ENCODE measurements around the gene PFKL.

PFKL gene

GRCh38 chr21:44286716-44287632 is 12.9 kb upstream of the PFKL start:
- no peaks in the 10 kb centered on the region for H3K27me3 ChIP-seq
- H3K27ac ChIP-seq, result peak overlapping the region; percentile 51; the same call in 1 of the 2 replicates
- peak overlapping the region; percentile 43 for H3K4me2 ChIP-seq
- no peaks in the 10 kb centered on the region for H4K20me1 ChIP-seq
- H3K9me3 ChIP-seq, result no peaks in the 10 kb centered on the region
- H3K9ac ChIP-seq, result no peak overlapping the region
- H3K36me3 ChIP-seq, result no peaks in the 10 kb centered on the region
- no peak overlapping the region for H3K4me3 ChIP-seq
- peaks cover 58% of the 10 kb centered on the region for H3K4me1 ChIP-seq
- no peak for TF ChIP-seq Cebpa-rat (IDR thresholded peaks at IDR 0.05)

DNA sequence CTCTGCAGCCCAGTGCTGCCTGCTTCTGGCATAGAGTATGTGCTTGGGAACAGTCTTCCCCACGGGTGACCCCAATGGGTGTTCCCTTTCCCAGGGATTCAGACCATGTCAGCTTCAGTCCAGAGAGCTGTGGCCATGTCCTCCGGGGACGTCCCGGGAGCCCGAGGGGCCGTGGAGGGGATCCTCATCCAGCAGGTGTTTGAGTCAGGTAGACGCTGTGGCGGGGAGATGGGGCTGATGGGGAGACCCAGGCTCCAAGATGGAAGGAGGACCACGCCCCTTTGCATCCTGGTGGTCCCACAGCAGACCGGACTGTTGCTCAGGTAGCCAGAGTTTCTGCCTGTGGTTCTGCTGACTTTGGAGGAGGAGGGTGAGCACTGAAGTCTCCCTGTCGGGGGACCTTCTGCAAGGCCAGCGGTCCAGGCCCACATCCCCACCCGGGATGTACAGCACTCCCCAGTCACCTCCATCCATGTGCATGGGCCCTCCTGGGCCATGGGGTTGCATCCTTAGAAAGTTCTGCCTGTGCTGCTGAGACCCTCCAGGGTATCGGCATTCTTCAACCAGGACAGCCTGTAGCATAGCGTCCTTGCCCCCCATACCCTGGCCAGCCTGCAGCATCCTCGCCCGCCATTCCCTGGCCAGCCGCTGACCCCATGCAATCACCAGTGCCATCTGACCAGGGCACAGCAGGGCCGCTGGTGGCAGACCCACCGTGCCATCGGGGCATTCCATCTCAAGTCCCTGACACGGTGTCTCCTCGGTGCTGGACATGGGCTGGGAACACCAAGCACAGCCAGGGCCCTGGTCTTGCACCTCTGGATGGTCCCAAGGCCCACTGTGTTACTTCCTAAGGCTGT is 11.4 kb upstream of the PFKL start:
- Histone ChIP-seq H3K27ac (no peak overlapping the region), H3K4me1 (peaks cover 51% of the 10 kb centered on the region), H3K27me3 (no peaks in the 10 kb centered on the region), H3K36me3 (no peaks in the 10 kb centered on the region), H3K9me3 (no peaks in the 10 kb centered on the region), H3K4me3 (no peak overlapping the region), H4K20me1 (no peaks in the 10 kb centered on the region), H3K4me2 (no peak overlapping the region), H3K9ac (no peak overlapping the region)
- no peak for TF ChIP-seq Cebpa-rat (IDR thresholded peaks at IDR 0.05)

DNA sequence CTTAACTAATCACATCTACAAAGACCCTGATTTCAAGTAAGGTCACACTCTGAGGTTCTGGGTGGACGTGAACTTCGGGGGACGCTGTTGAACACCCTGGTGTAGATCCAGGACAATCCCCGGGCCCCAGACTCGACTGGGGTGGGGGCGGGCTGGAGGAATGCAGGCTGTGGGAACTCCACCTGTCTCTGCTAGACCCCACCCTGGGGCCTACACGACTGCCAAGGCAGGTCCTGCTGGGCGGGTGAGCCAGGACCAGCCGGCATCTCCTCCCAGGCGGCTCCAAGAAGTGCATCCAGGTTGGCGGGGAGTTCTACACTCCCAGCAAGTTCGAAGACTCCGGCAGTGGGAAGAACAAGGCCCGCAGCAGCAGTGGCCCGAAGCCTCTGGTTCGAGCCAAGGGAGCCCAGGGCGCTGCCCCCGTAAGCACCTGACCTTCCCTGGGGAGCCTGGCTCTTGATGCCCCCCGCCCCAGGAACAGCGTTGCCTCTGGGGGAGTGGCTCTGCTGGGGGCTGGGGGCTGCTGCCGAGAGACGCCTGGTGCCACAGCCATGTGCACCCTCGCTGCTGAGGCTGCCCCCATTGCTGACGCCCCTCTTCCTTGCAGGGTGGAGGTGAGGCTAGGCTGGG is 10.4 kb upstream of the PFKL start:
- Histone ChIP-seq H3K9ac (no peak overlapping the region), H3K4me2 (no peak overlapping the region), H3K36me3 (no peaks in the 10 kb centered on the region), H3K27me3 (no peaks in the 10 kb centered on the region), H3K4me1 (peaks cover 47% of the 10 kb centered on the region), H3K27ac (peak overlapping the region; percentile 6; the same call in 1 of the 2 replicates), H4K20me1 (no peaks in the 10 kb centered on the region), H3K4me3 (no peak overlapping the region), H3K9me3 (no peaks in the 10 kb centered on the region)
- no peak for TF ChIP-seq Cebpa-rat (IDR thresholded peaks at IDR 0.05)

DNA sequence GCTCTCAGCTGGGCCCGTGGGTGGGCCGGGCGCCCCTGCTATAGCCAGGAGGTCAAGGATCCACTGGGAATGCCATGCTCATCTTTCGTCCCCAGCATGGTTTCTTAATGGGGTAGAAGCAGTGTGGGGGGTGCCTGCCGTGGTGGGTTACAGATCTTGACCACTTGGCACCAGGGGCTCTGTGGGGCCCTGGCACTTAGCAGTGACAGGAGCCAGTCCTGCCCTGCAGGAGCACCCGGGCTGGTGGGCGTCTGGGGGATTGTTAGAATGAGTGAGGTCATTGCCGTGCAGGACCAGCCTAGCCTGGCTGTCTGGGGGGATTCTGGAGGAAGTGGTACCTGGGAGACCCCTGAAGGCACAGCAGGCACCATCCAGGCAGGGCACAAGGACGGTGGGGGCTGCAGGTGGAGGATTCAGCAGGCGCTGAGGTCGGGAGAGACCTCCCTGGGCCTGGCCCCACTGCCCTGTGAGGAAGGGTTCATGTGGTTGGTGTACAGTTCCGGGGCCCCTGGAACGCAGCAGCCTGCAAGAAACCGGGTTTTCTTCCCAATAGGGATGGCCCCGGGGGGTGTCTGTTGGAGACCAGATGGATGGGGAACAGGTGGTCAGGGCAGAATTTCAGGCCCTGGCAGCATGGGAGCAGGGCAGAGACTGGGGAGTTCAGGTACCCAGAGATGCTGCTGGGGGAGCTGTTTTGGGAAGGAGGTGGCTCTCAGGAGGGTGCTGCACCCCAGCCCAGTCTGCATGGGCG is 9.4 kb upstream of the PFKL start:
- Histone ChIP-seq H3K36me3 (no peaks in the 10 kb centered on the region), H3K4me3 (no peak overlapping the region), H3K27ac (no peak overlapping the region), H3K9ac (no peak overlapping the region), H3K4me2 (no peak overlapping the region), H4K20me1 (no peaks in the 10 kb centered on the region), H3K9me3 (no peaks in the 10 kb centered on the region), H3K4me1 (peaks cover 47% of the 10 kb centered on the region), H3K27me3 (no peaks in the 10 kb centered on the region)
- no peak for TF ChIP-seq Cebpa-rat (IDR thresholded peaks at IDR 0.05)

DNA sequence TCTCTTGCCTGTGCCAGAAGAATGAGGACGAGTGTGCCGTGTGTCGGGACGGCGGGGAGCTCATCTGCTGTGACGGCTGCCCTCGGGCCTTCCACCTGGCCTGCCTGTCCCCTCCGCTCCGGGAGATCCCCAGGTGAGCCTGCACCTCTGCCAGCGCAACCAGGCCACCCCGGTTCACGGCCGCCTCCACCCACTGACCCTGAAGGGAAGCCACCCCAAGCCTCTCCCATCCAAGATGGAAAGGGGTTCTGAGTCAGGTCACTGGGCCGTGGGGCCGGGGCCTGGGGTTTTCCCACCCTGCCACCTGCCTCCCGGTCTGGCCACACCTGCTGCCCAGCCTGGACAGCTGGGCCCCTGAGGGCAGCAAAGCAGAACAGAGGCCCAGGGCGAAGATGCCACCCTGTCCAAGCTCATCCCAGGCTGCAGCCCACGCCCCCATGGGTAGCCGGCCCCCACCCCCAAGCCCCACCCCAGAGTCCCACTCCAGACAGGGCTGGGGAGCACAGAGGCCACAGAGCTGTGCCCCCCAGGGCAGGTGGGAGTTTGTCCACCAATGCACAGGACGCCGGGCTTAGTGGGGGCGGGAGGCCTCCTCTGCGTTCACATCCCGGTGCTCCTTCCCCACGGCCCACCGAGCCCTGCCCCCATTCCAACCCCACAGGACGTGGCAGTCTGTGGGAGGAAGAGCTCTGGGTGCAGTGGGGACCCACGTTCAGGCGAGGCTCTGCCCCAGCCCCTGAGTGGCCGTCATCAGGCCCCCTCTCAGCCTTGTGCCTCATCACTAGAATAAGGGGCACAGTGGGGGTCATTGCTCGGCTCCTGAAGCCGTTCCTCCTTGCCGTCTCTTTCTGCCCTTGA is 8.5 kb upstream of the PFKL start:
- no peak overlapping the region for H3K4me3 ChIP-seq
- H3K9me3 ChIP-seq, result no peaks in the 10 kb centered on the region
- H3K27ac ChIP-seq, result no peak overlapping the region
- H3K36me3 ChIP-seq, result no peaks in the 10 kb centered on the region
- TF ChIP-seq Cebpa-rat (IDR thresholded peaks at IDR 0.05), result no peak
- no peak overlapping the region for H3K4me2 ChIP-seq
- H3K27me3 ChIP-seq, result no peaks in the 10 kb centered on the region
- H3K4me1 ChIP-seq, result peaks cover 52% of the 10 kb centered on the region
- no peaks in the 10 kb centered on the region for H4K20me1 ChIP-seq
- no peak overlapping the region for H3K9ac ChIP-seq

DNA sequence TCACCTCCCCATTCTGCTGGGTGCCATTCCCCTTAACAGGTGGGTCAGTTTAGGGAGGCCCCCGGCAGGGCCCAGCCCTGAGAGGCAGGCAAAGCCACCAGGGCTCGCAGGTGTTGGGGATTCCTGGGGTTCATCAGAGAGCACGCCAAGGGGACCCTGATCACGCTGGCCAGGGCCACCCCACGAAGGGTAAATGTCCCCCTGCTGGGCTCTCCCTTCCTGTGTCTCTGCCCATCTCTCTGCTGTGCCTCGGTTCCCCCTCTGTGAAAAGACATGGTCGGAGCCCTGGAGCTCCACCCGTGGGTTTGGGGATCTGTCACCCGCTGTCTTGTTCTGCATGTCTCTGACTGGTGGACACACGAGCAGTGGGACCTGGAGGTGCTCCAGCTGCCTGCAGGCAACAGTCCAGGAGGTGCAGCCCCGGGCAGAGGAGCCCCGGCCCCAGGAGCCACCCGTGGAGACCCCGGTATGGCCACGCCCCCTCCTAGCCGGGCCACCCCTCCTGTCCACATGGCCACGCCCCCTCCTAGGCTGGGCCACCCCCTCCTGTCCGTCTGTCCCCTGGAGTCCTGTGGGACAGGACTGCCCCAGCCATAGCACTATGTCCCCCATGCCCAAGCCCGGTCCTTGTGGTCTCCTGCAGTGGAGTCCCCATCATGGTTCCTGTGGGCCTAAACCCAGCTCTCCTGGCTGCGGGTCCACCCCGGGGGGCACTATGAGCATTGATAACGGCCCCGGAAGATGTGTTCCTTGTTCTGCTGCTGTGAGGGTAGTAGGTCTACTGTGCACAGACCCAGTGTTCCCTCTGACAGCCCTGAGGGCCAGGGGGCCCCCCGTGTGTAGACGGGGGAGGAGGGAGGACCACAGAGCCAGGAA is 7.7 kb upstream of the PFKL start:
- H4K20me1 ChIP-seq, result no peaks in the 10 kb centered on the region
- H3K4me3 ChIP-seq, result no peak overlapping the region
- no peak overlapping the region for H3K27ac ChIP-seq
- H3K4me1 ChIP-seq, result peaks cover 52% of the 10 kb centered on the region
- no peaks in the 10 kb centered on the region for H3K9me3 ChIP-seq
- no peak overlapping the region for H3K9ac ChIP-seq
- no peaks in the 10 kb centered on the region for H3K36me3 ChIP-seq
- H3K27me3 ChIP-seq, result no peaks in the 10 kb centered on the region
- H3K4me2 ChIP-seq, result no peak overlapping the region
- no peak for TF ChIP-seq Cebpa-rat (IDR thresholded peaks at IDR 0.05)

DNA sequence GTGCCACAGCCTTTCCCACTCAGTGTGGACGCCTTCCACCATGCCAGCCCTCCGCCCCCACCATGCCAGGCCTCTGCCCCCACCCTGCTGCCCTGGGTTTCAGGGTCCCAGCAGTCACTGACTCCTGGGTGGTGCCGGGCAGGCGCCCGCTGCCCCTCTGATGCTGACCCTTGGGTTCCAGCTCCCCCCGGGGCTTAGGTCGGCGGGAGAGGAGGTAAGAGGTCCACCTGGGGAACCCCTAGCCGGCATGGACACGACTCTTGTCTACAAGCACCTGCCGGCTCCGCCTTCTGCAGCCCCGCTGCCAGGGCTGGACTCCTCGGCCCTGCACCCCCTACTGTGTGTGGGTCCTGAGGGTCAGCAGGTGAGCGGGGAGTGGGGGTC is 7.0 kb upstream of the PFKL start:
- Histone ChIP-seq H3K4me1 (peaks cover 52% of the 10 kb centered on the region), H3K9ac (no peak overlapping the region), H3K4me2 (no peak overlapping the region), H3K27me3 (no peaks in the 10 kb centered on the region), H3K4me3 (no peak overlapping the region), H3K9me3 (no peaks in the 10 kb centered on the region), H3K36me3 (no peaks in the 10 kb centered on the region), H3K27ac (no peak overlapping the region), H4K20me1 (no peaks in the 10 kb centered on the region)
- no peak for TF ChIP-seq Cebpa-rat (IDR thresholded peaks at IDR 0.05)

Measured in BLaER1 (cell line).